GM03348 (cell line): ENCODE measurements around the gene MLXIP.
"Not testable (repeated sequence)": the region's sequence is repeated elsewhere in the genome, so short reads cannot be mapped to it uniquely, and the experiment has no call there.

ENCODE experiments used
- DNase-seq: peaks from one replicate; pipeline ENCODE4 v3.0.0; 2012; ENCODE audit warnings: low spot score

The MLXIP gene

GRCh38 chr12:122096591-122097149 lies 18.1 kb downstream of the MLXIP start:
- peak; percentile 64 for DNase-seq

- peak; percentile 12 for DNase-seq
Measured at GRCh38 chr12:122097584-122097926, 19.0 kb downstream of the MLXIP start.

DNA sequence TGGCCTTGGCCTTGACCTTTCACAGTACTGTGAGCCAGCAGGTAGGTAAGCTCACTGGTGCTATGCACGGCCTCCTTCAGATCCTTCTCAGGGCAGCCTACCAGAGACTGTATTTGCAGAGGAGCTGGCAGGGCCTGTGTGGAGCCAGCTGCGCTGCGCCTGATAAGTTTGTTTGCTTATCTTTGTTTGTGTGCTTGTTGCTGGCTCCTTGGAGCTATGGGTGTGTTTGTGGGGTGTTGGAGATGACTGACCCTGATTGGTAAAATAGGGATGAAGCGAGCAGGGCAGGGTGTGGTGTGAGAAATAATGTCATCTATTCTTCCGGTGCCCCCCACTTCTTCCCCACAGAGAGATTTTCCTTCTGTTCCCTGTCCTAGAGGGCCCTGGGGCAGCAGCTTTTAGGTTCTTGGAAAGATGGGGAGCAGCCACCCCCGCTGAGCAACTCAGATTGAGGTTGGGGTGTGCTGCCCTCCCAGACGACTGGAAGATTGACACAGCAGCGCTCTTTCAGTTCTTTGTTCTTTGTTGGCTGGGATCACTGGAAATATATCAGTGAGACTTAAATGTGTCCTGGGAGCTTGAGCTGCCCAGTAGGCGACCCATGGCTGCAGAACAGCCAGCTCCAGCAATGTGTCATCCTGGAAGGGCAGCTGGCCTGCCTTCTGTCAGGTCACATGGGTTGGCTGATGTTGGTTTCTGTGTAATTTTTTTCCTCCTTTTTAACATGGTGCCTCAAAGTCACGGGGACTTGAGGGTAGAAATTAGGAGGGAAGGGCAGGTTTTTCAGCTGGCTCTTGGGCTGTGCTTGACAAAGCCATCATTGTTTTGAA lies 19.6 kb downstream of the MLXIP start:
- DNase-seq = peak; percentile 81

DNA sequence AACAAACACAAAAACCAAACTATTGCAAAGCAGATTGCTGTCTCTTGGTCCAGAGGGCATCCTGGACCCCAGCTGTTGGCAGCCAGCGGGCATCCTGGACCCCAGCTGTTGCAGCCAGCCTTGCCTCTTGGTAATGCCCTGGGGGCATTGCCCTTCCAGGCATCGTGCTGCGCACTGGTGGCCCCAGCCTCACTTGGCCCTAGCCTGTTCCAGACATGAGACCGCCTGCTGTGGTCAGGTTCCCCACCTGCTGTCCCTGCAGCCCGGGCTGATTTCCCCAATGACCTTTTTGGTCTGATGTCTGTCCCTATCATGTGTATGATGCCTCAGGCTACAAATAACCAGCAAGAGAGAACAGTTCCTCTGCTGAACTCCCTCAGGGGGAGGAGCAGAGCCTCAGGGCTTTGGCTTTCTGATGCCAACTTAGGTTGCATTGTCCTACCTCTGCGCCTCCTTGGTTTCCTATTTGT lies 20.8 kb downstream of the MLXIP start:
- DNase-seq = no peak

GRCh38 chr12:122099856-122100255 lies 21.3 kb downstream of the MLXIP start:
- DNase-seq = no peak

DNA sequence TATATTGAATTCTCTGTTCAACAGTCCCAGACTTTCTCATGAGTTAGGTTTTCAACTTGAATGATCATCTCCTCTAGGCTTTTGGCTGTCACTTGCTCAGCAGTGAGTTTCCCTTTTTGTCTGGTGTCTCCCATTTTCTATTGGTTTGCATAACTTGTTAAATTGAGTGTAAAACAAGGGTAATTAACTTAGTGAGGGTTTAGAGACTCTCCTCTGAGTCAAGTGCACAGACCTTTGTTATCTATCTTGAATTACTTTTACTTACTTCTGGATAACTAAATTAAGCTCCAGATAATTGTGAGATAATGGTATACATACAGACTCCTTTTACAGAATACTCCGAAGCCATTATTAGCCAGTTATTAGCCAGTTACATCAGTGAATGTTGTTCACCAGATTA lies 22.0 kb downstream of the MLXIP start:
- no peak for DNase-seq

- DNase-seq = no peak
Measured at GRCh38 chr12:122102331-122102730, 23.8 kb downstream of the MLXIP start.

DNA sequence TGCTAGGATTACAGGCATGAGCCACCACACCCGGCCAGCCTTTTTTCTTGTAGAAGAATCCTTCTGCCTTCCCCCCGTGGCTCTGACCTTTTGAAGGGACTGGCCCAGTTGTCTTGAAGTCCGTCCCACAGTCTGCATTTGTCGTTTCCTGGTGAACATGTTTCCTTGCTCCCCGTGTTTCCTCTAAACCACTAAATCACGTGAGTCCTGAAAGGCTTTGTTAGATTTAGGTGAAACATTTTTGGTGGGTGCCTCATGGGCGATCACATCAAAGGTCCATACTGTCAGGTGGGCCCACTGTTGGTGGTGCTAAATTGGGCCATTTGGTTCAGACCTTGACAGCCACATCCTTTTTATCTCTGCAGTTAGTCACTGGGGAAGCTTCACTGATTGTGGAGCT lies 26.3 kb downstream of the MLXIP start:
- no peak for DNase-seq

DNA sequence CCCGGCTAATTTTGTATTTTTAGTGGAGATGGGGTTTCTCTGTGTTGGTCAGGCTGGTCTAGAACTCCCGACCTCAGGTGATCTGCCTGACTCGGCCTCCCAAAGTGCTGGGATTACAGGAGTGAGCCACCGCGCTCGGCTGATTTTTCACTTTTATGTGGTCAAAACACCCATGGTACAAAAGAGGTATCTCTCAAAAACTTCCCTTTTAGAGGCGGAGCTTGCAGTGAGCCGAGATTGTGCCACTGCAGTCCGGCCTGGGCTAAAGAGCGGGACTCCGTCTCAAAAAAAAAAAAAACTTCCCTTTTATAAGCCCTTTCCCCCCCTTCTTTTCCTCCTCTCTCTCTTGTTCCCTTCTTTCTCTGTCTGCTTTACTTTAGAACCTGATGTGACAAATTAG lies 26.9 kb downstream of the MLXIP start:
- DNase-seq = not testable (repeated sequence)

DNA sequence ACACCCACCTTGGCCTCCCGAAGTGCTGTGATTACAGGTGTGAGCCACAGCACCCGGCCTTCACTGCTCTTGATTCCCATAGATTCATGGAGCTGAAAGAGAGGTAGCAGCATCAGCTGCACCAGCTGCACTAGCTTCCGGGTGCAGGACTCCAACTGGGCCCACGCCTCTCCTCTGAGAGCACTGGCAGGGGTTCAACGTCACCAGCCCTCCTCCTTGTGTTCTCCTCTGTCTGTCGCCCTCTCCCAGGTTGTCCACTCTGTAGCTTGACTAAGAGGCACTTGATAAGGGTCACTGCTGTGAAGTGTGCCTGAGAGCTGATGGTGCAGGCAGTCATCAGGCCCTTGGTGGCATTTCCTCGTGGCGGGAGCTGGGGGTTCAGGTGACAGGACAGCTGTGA lies 28.3 kb downstream of the MLXIP start:
- no peak for DNase-seq

DNA sequence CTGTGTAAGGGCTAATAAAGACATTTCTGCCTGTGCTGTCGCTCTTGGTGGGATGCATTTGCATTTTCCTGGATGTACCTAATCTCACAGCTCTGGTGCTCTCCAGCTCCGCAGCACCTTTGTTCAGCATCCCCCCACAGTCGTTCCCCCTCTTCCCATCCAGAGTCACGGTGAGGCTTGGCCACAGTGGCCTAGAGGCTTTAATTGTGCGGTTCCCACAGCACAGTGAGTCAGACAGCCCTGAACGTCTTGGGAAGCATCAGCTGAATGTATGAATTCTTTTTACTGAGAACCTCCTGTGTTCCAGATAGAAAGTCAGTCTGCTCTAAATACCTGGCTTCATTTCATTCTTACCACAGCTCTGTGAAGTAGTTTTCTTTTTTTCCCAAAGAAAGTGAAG lies 28.7 kb downstream of the MLXIP start:
- peak; percentile 49 for DNase-seq

- no peak for DNase-seq
Measured at GRCh38 chr12:122111089-122111641, 32.6 kb downstream of the MLXIP start.

DNA sequence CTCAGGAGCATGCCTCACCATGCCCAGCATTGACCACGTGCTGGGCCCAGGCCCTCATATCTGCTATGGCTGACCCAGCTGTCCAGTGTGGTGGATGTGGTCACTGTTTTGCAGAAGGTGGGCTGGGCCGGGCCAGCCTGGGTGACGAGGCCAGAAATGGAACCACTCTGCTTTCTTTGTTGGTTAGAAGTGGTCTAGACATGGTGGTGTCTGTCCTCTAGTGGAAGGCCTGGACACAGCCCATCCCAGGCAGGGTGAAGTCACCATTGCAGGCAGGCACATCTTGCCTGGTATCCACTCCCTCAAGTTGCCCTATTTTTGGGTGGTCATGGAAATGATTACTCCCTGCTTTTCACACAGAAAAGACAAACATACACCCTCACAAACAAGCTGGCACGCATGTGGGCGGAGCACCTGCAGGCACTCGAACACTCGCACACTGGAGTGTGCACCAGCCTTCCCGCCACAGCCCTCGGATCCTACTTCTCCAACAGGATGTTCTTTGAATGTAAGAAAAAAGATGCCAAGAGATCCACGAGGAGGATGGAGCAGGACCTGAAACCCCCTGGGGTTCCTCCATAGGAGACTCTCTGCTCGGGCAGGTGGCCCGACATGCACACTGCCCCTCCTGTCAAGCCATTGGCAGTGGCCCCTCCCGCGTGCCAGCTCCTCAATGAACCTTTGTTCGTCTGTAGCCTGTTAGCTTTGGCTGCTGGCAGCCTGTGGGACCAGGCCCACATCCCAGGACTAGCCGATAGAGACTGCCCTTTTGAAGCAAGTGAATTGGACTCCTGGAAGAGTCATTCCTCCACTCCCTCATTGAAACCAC lies 38.4 kb downstream of the MLXIP start:
- DNase-seq = no peak

GRCh38 chr12:122117979-122118378 lies 39.4 kb downstream of the MLXIP start:
- DNase-seq = no peak

DNA sequence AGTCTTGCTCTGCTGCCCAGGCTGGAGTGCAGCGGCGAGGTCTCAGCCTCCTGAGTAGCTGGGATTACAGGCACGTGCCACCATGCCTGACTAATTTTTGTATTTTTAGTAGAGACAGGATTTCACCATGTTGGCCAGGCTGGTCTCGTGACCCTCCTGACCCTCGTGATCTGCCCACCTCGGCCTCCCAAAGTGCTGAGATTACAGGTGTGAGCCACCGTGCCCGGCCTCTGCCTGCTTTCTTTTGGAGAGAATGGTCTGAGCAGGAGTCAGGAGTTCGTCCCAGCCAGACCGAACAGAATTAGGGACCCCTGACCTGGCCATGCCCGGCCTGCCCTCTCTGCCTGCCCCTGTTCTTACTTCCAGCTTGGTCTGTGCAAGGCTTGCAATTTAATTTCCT lies 42.8 kb downstream of the MLXIP start:
- DNase-seq = not testable (repeated sequence)

GRCh38 chr12:122121745-122122144 lies 43.2 kb downstream of the MLXIP start:
- no peak for DNase-seq

GRCh38 chr12:122123051-122123760 lies 44.6 kb downstream of the MLXIP start:
- peak; percentile 88 for DNase-seq

DNA sequence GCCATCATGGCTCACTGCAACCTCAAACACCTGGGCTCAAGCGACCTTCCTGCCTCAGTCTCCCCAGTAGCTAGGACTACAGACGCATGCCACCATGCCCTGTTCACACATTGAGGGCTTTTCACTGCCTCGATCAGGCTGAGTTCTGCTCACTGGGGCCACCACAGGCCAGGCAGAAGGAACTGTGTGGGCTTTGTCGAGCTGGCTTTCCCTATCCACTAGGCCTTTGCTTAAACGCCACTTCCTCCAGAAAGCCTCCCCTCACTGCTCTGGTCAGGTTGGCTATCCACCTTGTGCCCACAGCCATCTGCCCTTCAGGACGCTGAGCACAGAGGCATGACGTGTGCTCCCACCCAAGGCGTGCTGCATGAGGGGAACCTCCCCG lies 45.2 kb downstream of the MLXIP start:
- DNase-seq = no peak

DNA sequence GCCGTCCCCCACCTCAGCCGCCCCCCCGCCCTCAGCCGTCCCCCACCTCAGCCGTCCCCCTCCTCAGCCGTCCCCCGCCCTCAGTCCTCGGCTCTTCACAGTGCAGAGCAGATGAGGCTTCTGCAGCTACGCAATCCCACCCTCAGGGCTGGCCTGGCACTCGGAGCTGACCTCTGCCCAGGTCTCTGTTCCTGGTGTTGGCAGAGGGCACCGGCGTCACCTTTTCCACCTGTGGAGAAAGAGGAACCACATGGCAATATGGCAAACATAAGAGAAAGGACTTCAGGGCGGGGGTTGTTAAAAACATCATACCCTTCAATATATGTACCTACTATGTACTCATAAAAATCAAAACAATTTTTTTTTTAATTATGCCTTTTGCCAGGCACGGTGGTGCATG lies 45.8 kb downstream of the MLXIP start:
- no peak for DNase-seq

- DNase-seq = no peak
Measured at GRCh38 chr12:122125452-122126341, 47.1 kb downstream of the MLXIP start.

- no peak for DNase-seq
Measured at GRCh38 chr12:122126342-122126635, 47.7 kb downstream of the MLXIP start.
